HEK293 (cell line): ENCODE measurements around the gene HOXA10.
A peak's percentile ranks its signal among the peaks of the same experiment; 100 is the strongest.

Source experiments
- BCL11B ChIP-seq: fragments of 450-650 bp; formaldehyde crosslinking; IDR thresholded peaks from 2 replicates; pipeline ENCODE4 v1.5.1; 2016; ENCODE audit warnings: low read depth, missing biosample characterization, missing genetic modification characterization
- CTCF ChIP-seq: fragments of 450-650 bp; formaldehyde crosslinking; IDR thresholded peaks from 2 replicates; pipeline ENCODE4 v1.5.1; 2016; ENCODE audit warnings: missing biosample characterization, missing genetic modification characterization
- GLIS1 ChIP-seq: fragments of 450-650 bp; formaldehyde crosslinking; IDR thresholded peaks from 2 replicates; pipeline ENCODE4 v1.5.1; 2016; ENCODE audit warnings: missing biosample characterization, missing genetic modification characterization
- OSR2 ChIP-seq: fragments of 450-650 bp; formaldehyde crosslinking; IDR thresholded peaks from 2 replicates; pipeline ENCODE4 v1.5.1; 2016; ENCODE audit warnings: missing biosample characterization, missing genetic modification characterization
- PRDM10 ChIP-seq: fragments of 450-650 bp; formaldehyde crosslinking; IDR thresholded peaks from 2 replicates; pipeline ENCODE4 v1.5.1; 2016; ENCODE audit warnings: missing biosample characterization, missing genetic modification characterization
- PRDM4 ChIP-seq: fragments of 450-650 bp; formaldehyde crosslinking; IDR thresholded peaks from 2 replicates; pipeline ENCODE4 v1.5.1; 2017; ENCODE audit warnings: missing biosample characterization, missing genetic modification characterization
- PRDM6 ChIP-seq: fragments of 450-650 bp; formaldehyde crosslinking; IDR thresholded peaks from 2 replicates; pipeline ENCODE4 v1.5.1; 2017; ENCODE audit warnings: missing biosample characterization, missing genetic modification characterization
- REPIN1 ChIP-seq: fragments of 450-650 bp; formaldehyde crosslinking; IDR thresholded peaks from 2 replicates; pipeline ENCODE4 v1.5.1; 2017; ENCODE audit warnings: missing biosample characterization, missing genetic modification characterization, low read depth
- TCF7L2 ChIP-seq: IDR thresholded peaks from 2 replicates; pipeline ENCODE4 v1.6.1; 2011; ENCODE audit warnings: low read depth, mild to moderate bottlenecking, inconsistent platforms, low read length, moderate library complexity, borderline replicate concordance
- TRIM28 ChIP-seq: IDR thresholded peaks from 2 replicates; pipeline ENCODE4 v1.6.1; 2011; ENCODE audit warnings: low read length, control low read depth, borderline replicate concordance
- TSHZ1 ChIP-seq: fragments of 450-650 bp; formaldehyde crosslinking; IDR thresholded peaks from 2 replicates; pipeline ENCODE4 v1.5.1; 2016; ENCODE audit warnings: missing biosample characterization, missing genetic modification characterization, borderline replicate concordance
- ZBTB44 ChIP-seq: fragments of 450-650 bp; IDR thresholded peaks from 2 replicates; pipeline ENCODE4 v1.5.1; 2018; ENCODE audit warnings: missing biosample characterization, mild to moderate bottlenecking, missing genetic modification characterization
- ZIC2 ChIP-seq: fragments of 450-650 bp; formaldehyde crosslinking; IDR thresholded peaks from 2 replicates; pipeline ENCODE4 v1.5.1; 2016; ENCODE audit warnings: missing biosample characterization, missing genetic modification characterization
- ZNF155 ChIP-seq: fragments of 450-650 bp; formaldehyde crosslinking; IDR thresholded peaks from 2 replicates; pipeline ENCODE4 v1.5.1; 2016; ENCODE audit warnings: missing biosample characterization, missing genetic modification characterization
- ZNF266 ChIP-seq: fragments of 450-650 bp; formaldehyde crosslinking; IDR thresholded peaks from 2 replicates; pipeline ENCODE4 v1.5.1; 2016; ENCODE audit warnings: missing biosample characterization, missing genetic modification characterization, low read depth
- ZNF366 ChIP-seq: fragments of 450-650 bp; formaldehyde crosslinking; conservative IDR thresholded peaks from 2 replicates; pipeline ENCODE4 v1.5.1; 2016; ENCODE audit warnings: missing biosample characterization, missing genetic modification characterization
- ZNF404 ChIP-seq: fragments of 450-650 bp; formaldehyde crosslinking; IDR thresholded peaks from 2 replicates; pipeline ENCODE4 v1.5.1; 2017; ENCODE audit warnings: missing biosample characterization, missing genetic modification characterization
- ZNF501 ChIP-seq: fragments of 450-650 bp; formaldehyde crosslinking; IDR thresholded peaks from 2 replicates; pipeline ENCODE4 v1.5.1; 2016; ENCODE audit warnings: missing biosample characterization, missing genetic modification characterization
- ZNF596 ChIP-seq: fragments of 450-650 bp; IDR thresholded peaks from 2 replicates; pipeline ENCODE4 v1.5.0; 2018; ENCODE audit warnings: missing biosample characterization, mild to moderate bottlenecking, missing genetic modification characterization, moderate library complexity
- ZNF654 ChIP-seq: fragments of 450-650 bp; formaldehyde crosslinking; IDR thresholded peaks from 2 replicates; pipeline ENCODE4 v1.5.1; 2016; ENCODE audit warnings: low read depth, missing biosample characterization, missing genetic modification characterization
- ZNF792 ChIP-seq: fragments of 450-650 bp; formaldehyde crosslinking; IDR thresholded peaks from 2 replicates; pipeline ENCODE4 v1.5.1; 2016; ENCODE audit warnings: missing biosample characterization, missing genetic modification characterization
- ZSCAN4 ChIP-seq: fragments of 450-650 bp; formaldehyde crosslinking; IDR thresholded peaks from 2 replicates; pipeline ENCODE4 v1.5.1; 2017; ENCODE audit warnings: missing biosample characterization, missing genetic modification characterization

HOXA10 gene

GRCh38 chr7:27143950-27144780 lies 30.0 kb downstream of the HOXA10 start (continued):
- peak; percentile 76 for TF ChIP-seq PRDM10 (tag by site-specific recombination)
- TF ChIP-seq TRIM28, result 0 out of 2 replicates have a peak, but pooled peaks have one; percentile 38
- no peak for TF ChIP-seq ZNF404 (tag by site-specific recombination)
- TF ChIP-seq BCL11B (tag by site-specific recombination), result peak; percentile 82
- TF ChIP-seq OSR2 (tag by site-specific recombination), result peak; percentile 74
- TF ChIP-seq TSHZ1 (tag by site-specific recombination), result peak; percentile 88
- peak; percentile 73 for TF ChIP-seq PRDM4 (tag by site-specific recombination)
- 0 out of 2 replicates have a peak, but pooled peaks have one; percentile 35 for TF ChIP-seq ZNF501 (tag by site-specific recombination)
- TF ChIP-seq GLIS1 (tag by site-specific recombination), result peak; percentile 3; the same call in 1 of the 2 replicates
- TF ChIP-seq ZIC2, result 0 out of 2 replicates have a peak, but pooled peaks have one; percentile 19
- TF ChIP-seq ZSCAN4 (tag by site-specific recombination), result no peak
- TF ChIP-seq ZNF155, result no peak
- TF ChIP-seq ZNF792 (tag by site-specific recombination), result 0 out of 2 replicates have a peak, but pooled peaks have one; percentile 11
- TF ChIP-seq ZBTB44 (tag by site-specific recombination), result peak; percentile 96
- TF ChIP-seq PRDM6, result peak; percentile 93
- peak; percentile 42; the same call in 1 of the 2 replicates for TF ChIP-seq ZNF654
- no peak for TF ChIP-seq ZNF266 (tag by site-specific recombination)
- 0 out of 2 replicates have a peak, but pooled peaks have one; percentile 15 for TF ChIP-seq ZNF366 (tag by site-specific recombination)
- 0 out of 2 replicates have a peak, but pooled peaks have one; percentile 8 for TF ChIP-seq ZNF596 (tag by site-specific recombination)
- TF ChIP-seq TCF7L2, result no peak
- TF ChIP-seq REPIN1 (tag by site-specific recombination), result no peak
- no peak for TF ChIP-seq CTCF (tag by site-specific recombination)
